Mononuclear cell (primary cell): Measurements from ENCODE around the gene UBQLN4. TPM values are rescaled to one million over a fixed set of nuclear protein-coding genes. Genes with fewer than 3 reads are reported as not detected.
"Not testable (repeated sequence)": the region's sequence is repeated elsewhere in the genome, so short reads cannot be mapped to it uniquely, and the experiment has no call there.

Experiments used
- H3K27me3 ChIP-seq: 2 replicates; pipeline ENCODE4 v1.6.0; 2011; ENCODE audit warnings: low read length, control low read depth; ENCODE audit not compliant: insufficient read depth
- H3K4me1 ChIP-seq: 2 replicates; pipeline ENCODE4 v1.5.1; 2011; ENCODE audit warnings: mild to moderate bottlenecking, low read length, control low read depth; ENCODE audit not compliant: insufficient read depth
- H3K4me3 ChIP-seq: 2 replicates; pipeline ENCODE4 v1.5.1; 2011; ENCODE audit warnings: mild to moderate bottlenecking, low read length, moderate library complexity
- H3K9me3 ChIP-seq: 2 replicates; pipeline ENCODE4 v1.5.1; 2011; ENCODE audit warnings: low read depth, mild to moderate bottlenecking, control low read depth, low read length
- total RNA-seq: library from RNA; depleted of rRNA; stranded (reverse); fragments of >200 nt; gene quantifications from one replicate; pipeline ENCODE4 v1.2.3, GENCODE V29; 2012

The UBQLN4 gene
- total RNA-seq, 1 donor: 7.1 TPM

DNA sequence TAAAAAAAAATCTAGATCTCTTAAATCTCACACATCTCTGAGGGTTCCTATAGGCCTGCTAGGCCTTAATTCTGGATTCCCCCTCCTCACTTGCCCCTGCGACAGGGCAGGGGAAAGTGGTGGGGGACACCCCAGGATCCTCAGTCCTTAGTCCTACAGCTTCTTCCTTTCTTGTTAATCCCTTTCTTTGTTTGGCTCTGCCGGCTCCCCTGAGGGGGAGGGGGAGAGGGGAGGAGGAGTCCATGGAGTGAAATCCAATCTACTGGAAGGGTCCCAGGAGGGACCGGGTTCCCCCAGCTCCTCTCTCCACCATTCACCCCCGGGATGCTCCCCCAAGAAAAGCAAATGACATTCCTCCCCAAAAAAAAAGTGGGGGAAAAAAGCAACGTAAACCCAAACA lies 20.1 kb upstream of the UBQLN4 start:
- H3K27me3 ChIP-seq: peaks cover 4% of the 10 kb centered on the region
- peaks cover 13% of the 10 kb centered on the region for H3K4me1 ChIP-seq
- H3K4me3 ChIP-seq: no peak overlapping the region
- H3K9me3 ChIP-seq: no peaks in the 10 kb centered on the region

DNA sequence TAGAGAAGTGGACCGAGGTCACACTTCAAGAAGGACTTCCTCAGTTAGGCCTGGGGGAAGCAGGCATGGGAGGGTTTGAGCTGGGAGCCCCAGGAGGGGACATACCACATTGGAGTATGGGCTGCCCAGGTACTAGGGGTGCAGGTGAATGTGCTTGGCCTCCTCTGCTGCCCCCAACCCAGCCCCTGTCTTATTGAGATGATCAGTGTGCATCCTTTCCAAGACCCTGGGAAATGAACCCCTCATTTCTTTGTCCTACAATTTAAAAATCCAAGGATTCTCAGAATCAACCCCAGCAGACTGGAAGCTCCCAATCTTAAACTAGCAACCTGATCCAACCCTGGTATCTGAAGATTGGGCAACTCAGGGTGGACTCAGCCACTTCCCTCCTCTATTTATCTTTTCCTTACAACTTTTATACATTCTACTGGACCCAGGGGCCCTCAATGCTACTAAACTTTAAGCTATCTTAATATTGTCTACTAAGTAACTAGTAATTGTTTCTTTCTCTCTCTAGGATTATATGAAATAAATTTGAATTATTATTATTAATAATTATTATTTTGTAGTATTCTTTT lies 19.6 kb upstream of the UBQLN4 start:
- H3K9me3 ChIP-seq: no peaks in the 10 kb centered on the region
- peaks cover 4% of the 10 kb centered on the region for H3K27me3 ChIP-seq
- H3K4me1 ChIP-seq: peaks cover 13% of the 10 kb centered on the region
- no peak overlapping the region for H3K4me3 ChIP-seq

GRCh38 chr1:156072251-156072650 lies 18.7 kb upstream of the UBQLN4 start:
- no peaks in the 10 kb centered on the region for H3K9me3 ChIP-seq
- no peak overlapping the region for H3K4me3 ChIP-seq
- H3K27me3 ChIP-seq: peaks cover 4% of the 10 kb centered on the region
- H3K4me1 ChIP-seq: peaks cover 13% of the 10 kb centered on the region

DNA sequence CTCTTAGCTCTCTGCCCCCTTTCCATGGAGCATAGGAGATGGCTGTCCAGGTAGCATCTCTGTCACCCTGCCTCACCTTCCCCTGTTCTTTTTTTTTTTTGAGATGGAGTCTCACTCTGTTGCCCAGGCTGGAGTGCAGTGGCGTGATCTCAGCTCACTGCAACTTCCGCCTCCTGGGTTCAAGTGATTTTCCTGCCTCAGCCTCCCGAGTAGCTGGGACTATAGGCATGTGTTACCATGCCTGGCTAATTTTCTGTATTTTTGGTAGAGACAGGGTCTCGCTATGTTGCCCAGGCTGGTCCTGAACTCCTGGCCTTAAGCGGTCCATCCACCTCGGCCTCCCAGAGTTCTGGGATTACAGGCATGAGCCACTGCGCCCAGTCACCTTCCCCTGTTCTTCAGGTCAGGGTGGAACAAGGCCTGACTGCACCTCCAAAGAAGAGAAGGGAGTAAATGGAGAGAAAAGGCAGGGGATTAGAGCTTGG lies 17.8 kb upstream of the UBQLN4 start:
- H3K4me1 ChIP-seq: peaks cover 10% of the 10 kb centered on the region

GRCh38 chr1:156070548-156070947 lies 16.9 kb upstream of the UBQLN4 start:
- no peaks in the 10 kb centered on the region for H3K9me3 ChIP-seq
- H3K27me3 ChIP-seq: no peaks in the 10 kb centered on the region
- peaks cover 4% of the 10 kb centered on the region for H3K4me1 ChIP-seq

More for the DNA sequence above, 17.8 kb upstream of the UBQLN4 start:
- H3K4me3 ChIP-seq, H3K9me3 ChIP-seq, H3K27me3 ChIP-seq: not testable (repeated sequence)

GRCh38 chr1:156069490-156070455 lies 16.2 kb upstream of the UBQLN4 start:
- H3K27me3 ChIP-seq: no peaks in the 10 kb centered on the region
- H3K4me1 ChIP-seq: peaks cover 4% of the 10 kb centered on the region
- no peaks in the 10 kb centered on the region for H3K9me3 ChIP-seq
- H3K4me3 ChIP-seq: no peak overlapping the region

More at GRCh38 chr1:156070548-156070947, 16.9 kb upstream of the UBQLN4 start:
- H3K4me3 ChIP-seq: no peak overlapping the region

GRCh38 chr1:156067262-156067661 lies 13.7 kb upstream of the UBQLN4 start:
- peaks cover 4% of the 10 kb centered on the region for H3K4me1 ChIP-seq
- no peaks in the 10 kb centered on the region for H3K27me3 ChIP-seq
- H3K9me3 ChIP-seq: no peaks in the 10 kb centered on the region
- no peak overlapping the region for H3K4me3 ChIP-seq

GRCh38 chr1:156065871-156066270 lies 12.3 kb upstream of the UBQLN4 start:
- Histone ChIP-seq H3K9me3 (no peaks in the 10 kb centered on the region), H3K4me3 (no peak overlapping the region), H3K4me1 (peaks cover 4% of the 10 kb centered on the region), H3K27me3 (no peaks in the 10 kb centered on the region)

DNA sequence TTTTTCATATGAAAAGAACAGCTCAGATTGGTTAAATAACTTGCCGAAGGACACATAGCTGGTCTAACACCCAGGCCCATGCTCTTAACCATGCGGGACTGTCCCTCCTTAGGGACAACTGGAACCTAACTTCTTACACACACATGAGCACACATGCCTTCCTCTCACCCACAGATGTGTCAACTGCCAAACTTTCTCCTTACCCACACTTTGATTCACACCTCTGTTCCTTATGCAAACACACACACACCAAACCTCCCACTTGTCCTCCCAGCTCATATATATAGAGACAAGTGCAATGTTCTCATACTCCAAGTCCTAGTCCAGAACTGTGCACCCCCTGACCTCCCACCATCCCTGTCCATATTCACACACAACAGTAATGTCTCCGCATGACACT lies 11.6 kb upstream of the UBQLN4 start:
- peaks cover 4% of the 10 kb centered on the region for H3K4me1 ChIP-seq
- H3K27me3 ChIP-seq: no peaks in the 10 kb centered on the region
- no peak overlapping the region for H3K4me3 ChIP-seq
- H3K9me3 ChIP-seq: no peaks in the 10 kb centered on the region

DNA sequence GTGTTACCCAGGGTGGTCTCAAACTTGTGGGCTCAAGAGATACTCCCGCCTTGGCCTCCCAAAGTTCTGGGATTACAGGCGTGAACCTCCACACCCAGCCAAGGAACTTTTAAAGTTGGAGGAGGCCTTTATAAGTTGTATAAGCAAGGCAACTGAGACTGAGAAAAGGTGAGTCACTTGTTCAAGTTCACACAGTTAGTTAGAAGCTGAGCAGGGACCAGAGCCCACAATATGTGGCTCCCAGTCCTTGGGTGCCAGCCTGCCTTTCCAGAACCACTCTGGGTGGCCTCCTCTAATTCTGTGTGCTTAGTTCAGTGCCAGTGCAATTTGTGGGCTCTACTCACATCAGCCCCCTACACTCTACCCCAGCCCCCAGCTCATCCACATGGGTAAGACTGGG lies 11.0 kb upstream of the UBQLN4 start:
- Histone ChIP-seq H3K4me1 (peaks cover 4% of the 10 kb centered on the region), H3K4me3 (no peak overlapping the region), H3K9me3 (no peaks in the 10 kb centered on the region), H3K27me3 (no peaks in the 10 kb centered on the region)

DNA sequence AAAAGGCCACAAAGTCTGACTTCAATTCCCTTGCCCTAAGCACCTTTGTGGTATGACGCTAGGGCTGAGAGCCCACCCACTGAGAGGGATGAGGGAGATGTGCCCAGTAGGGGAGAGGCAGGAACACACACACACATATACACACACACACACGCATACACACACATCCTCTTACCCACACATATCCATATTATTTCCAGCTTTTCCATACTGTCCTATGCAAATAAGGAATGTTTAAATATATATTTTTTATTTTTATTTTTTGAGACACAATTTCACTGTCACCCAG lies 10.3 kb upstream of the UBQLN4 start:
- H3K4me1 ChIP-seq: peaks cover 4% of the 10 kb centered on the region
- no peaks in the 10 kb centered on the region for H3K9me3 ChIP-seq
- H3K4me3 ChIP-seq: no peak overlapping the region
- no peaks in the 10 kb centered on the region for H3K27me3 ChIP-seq

DNA sequence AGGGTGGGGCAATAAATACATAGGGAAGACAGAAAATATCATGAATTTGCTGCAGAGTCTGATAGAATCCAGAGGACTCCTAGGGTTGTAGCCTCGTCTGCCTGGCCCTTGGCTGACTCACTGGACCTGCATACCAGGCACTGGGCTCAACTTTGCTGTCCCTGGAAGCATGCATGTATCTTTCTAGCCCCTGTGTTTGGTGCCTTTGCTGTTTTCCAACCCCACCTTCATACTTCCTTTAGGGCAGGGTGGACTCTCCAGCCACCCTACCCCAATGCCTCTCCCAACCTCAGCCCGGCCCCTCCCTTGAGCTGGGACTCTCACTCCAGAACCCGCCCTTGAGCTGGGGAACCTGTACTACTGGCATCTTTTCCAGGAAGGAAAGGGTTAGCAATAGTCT lies 8.6 kb upstream of the UBQLN4 start:
- Histone ChIP-seq H3K4me1 (peaks cover 4% of the 10 kb centered on the region), H3K4me3 (no peak overlapping the region), H3K9me3 (no peaks in the 10 kb centered on the region), H3K27me3 (no peaks in the 10 kb centered on the region)

DNA sequence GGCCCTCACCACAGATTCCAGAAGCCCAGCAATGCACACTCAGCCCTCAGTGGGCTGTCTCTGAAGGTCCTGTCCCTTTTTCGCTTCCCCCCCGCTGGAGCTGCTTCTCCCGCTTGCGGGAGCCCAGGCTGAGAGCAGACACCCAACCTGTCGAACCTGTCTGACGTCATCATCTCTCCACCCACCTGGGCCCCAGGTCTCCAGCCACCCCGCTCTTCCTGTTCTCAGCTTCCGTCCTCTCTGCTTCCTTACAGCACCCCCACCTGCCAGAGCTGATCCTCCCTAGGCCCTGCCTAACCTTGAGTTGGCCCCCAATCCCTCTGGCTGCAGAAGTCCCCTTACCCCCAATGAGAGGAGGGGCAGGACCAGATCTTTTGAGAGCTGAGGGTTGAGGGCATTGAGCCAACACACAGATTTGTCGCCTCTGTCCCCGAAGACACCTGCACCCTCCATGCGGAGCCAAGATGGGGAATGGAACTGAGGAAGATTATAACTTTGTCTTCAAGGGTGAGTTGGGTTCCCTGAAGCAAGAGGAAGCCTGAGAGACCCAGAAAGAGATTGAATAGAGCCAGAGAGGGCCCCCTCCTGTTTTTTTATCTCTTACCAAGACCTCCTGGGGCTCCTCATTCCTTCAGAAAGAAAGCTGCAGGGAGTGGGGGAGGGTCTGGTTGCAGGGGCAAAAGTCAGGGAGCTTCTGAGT lies 7.5 kb upstream of the UBQLN4 start, which contains the start of gene RAB25:
RAB25 (plus strand) TSS at position 224 of the 700 bp plus-strand sequence; CDS start at position 465, 241 bp downstream.
- Histone ChIP-seq H3K4me3 (no peak within 1 kb of the TSS), H3K9me3 (no peaks in the 10 kb centered on the region), H3K27me3 (no peaks in the 10 kb centered on the region)

GRCh38 chr1:156056326-156056849 lies 2.8 kb upstream of the UBQLN4 start:
- Histone ChIP-seq H3K27me3 (no peaks in the 10 kb centered on the region), H3K9me3 (no peaks in the 10 kb centered on the region), H3K4me1 (peaks cover 24% of the 10 kb centered on the region), H3K4me3 (no peak overlapping the region)

More for the DNA sequence above, 7.5 kb upstream of the UBQLN4 start, which contains the start of gene RAB25:
- H3K4me1 ChIP-seq: peaks cover 5% of the 10 kb centered on the region
